ENCODE results near the gene SCD. TPM values are rescaled to one million over a fixed set of nuclear protein-coding genes. Genes with fewer than 3 reads are reported as not detected.
"Not testable (repeated sequence)": the region's sequence is repeated elsewhere in the genome, so short reads cannot be mapped to it uniquely, and the experiment has no call there.

SCD gene
- total and polyA plus RNA-seq, 4 donors, result 43.4 to 1,255 (median 234) TPM

DNA sequence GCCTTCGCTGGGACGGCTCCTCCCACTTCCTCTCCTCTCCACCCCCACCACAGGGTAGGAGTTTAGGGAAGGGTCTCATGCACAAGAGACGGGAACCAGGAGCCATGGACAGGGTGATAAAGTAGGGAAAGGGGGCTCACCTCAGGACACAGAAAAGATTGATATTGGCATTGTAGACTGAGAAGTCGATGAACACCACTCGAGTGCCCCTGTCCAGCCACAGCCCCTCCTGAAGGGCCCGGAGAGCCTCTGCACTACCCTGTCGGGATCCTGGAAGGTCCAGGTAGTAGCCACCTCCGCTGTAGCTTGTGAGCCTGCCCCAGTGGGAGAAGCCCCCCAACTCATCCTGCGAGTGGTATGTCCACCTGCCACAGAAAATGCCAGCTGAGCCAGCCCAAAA, 49.8 kb upstream of the SCD start:
- 80% methylated on average over 9 of the region's 9 CpGs for WGBS
- no peaks in the 10 kb centered on the region for H3K9me3 ChIP-seq (ENCODE audit: control insufficient read depth in 4 of 4, low read length in 3 of 4)
- no peak for DNase-seq (ENCODE audit: low spot score)
- H3K4me3 ChIP-seq (ENCODE audit: low read depth in 1 of 3, low read length in 3 of 3), result no peak overlapping the region
- no peaks in the 10 kb centered on the region for H3K36me3 ChIP-seq (ENCODE audit: control insufficient read depth in 4 of 4, insufficient read depth in 3 of 4, low read depth in 1 of 4, low read length in 3 of 4)
- TF ChIP-seq SP1 (IDR thresholded peaks at IDR 0.05) (no peak), RAD21 (IDR thresholded peaks at IDR 0.05) (no peak), NR2F2 (IDR thresholded peaks at IDR 0.05) (no peak), HNF4G (IDR thresholded peaks at IDR 0.05) (no peak), TAF1 (conservative IDR thresholded peaks at IDR 0.05) (no peak), FOXA1 (IDR thresholded peaks at IDR 0.05) (no peak)
- TF ChIP-seq, protein P1, sequence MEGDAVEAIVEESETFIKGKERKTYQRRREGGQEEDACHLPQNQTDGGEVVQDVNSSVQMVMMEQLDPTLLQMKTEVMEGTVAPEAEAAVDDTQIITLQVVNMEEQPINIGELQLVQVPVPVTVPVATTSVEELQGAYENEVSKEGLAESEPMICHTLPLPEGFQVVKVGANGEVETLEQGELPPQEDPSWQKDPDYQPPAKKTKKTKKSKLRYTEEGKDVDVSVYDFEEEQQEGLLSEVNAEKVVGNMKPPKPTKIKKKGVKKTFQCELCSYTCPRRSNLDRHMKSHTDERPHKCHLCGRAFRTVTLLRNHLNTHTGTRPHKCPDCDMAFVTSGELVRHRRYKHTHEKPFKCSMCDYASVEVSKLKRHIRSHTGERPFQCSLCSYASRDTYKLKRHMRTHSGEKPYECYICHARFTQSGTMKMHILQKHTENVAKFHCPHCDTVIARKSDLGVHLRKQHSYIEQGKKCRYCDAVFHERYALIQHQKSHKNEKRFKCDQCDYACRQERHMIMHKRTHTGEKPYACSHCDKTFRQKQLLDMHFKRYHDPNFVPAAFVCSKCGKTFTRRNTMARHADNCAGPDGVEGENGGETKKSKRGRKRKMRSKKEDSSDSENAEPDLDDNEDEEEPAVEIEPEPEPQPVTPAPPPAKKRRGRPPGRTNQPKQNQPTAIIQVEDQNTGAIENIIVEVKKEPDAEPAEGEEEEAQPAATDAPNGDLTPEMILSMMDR (IDR thresholded peaks at IDR 0.05; ENCODE audit: low read depth, low read length, missing input control), result no peak
- TF ChIP-seq, protein P2, sequence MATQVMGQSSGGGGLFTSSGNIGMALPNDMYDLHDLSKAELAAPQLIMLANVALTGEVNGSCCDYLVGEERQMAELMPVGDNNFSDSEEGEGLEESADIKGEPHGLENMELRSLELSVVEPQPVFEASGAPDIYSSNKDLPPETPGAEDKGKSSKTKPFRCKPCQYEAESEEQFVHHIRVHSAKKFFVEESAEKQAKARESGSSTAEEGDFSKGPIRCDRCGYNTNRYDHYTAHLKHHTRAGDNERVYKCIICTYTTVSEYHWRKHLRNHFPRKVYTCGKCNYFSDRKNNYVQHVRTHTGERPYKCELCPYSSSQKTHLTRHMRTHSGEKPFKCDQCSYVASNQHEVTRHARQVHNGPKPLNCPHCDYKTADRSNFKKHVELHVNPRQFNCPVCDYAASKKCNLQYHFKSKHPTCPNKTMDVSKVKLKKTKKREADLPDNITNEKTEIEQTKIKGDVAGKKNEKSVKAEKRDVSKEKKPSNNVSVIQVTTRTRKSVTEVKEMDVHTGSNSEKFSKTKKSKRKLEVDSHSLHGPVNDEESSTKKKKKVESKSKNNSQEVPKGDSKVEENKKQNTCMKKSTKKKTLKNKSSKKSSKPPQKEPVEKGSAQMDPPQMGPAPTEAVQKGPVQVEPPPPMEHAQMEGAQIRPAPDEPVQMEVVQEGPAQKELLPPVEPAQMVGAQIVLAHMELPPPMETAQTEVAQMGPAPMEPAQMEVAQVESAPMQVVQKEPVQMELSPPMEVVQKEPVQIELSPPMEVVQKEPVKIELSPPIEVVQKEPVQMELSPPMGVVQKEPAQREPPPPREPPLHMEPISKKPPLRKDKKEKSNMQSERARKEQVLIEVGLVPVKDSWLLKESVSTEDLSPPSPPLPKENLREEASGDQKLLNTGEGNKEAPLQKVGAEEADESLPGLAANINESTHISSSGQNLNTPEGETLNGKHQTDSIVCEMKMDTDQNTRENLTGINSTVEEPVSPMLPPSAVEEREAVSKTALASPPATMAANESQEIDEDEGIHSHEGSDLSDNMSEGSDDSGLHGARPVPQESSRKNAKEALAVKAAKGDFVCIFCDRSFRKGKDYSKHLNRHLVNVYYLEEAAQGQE (IDR thresholded peaks at IDR 0.05), result no peak
- no peak overlapping the region for H3K9ac ChIP-seq (ENCODE audit: low read depth in 1 of 2, low read length in 2 of 2)
- no peaks in the 10 kb centered on the region for H3K27me3 ChIP-seq (ENCODE audit: control insufficient read depth in 4 of 4, insufficient read depth in 4 of 4, low read length in 3 of 4)
- H3K27ac ChIP-seq (ENCODE audit: low read depth in 1 of 2, low read length in 2 of 2), result no peak overlapping the region
- peaks cover 0 to 15% (median 9%) of the 10 kb centered on the region in 4 donors for H3K4me1 ChIP-seq (ENCODE audit: control insufficient read depth in 4 of 4, insufficient read depth in 4 of 4, low read length in 3 of 4)

DNA sequence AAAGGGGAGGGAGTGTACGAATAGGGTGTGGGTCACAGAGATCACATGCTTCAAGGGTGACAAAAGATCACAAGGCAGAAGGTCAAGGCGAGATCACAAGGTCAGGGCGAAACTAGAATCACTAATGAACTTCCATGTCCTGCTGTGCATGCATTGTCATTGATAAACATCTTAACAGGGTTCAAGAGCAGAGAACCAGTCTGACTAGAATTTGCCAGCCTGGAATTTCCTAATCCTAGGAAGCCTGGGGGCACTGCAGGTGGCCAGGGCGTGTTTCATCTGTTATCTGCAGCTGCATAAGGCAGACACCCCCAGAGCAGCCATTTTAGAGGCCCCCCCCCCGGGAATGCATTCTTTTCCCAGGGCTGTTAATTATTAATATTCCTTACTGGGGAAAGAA, 45.9 kb upstream of the SCD start:
- not testable (repeated sequence) for H3K27me3 ChIP-seq (ENCODE audit: control insufficient read depth in 4 of 4, insufficient read depth in 4 of 4, low read length in 3 of 4); H3K27ac ChIP-seq (ENCODE audit: low read depth in 1 of 2, low read length in 2 of 2); H3K4me1 ChIP-seq (ENCODE audit: control insufficient read depth in 4 of 4, insufficient read depth in 4 of 4, low read length in 3 of 4); H3K9me3 ChIP-seq (ENCODE audit: control insufficient read depth in 4 of 4, low read length in 3 of 4); DNase-seq (ENCODE audit: low spot score); H3K9ac ChIP-seq (ENCODE audit: low read depth in 1 of 2, low read length in 2 of 2); H3K36me3 ChIP-seq (ENCODE audit: control insufficient read depth in 4 of 4, insufficient read depth in 3 of 4, low read depth in 1 of 4, low read length in 3 of 4); H3K4me3 ChIP-seq (ENCODE audit: low read depth in 1 of 3, low read length in 3 of 3)
- 73% methylated on average over 5 of the region's 5 CpGs for WGBS

DNA sequence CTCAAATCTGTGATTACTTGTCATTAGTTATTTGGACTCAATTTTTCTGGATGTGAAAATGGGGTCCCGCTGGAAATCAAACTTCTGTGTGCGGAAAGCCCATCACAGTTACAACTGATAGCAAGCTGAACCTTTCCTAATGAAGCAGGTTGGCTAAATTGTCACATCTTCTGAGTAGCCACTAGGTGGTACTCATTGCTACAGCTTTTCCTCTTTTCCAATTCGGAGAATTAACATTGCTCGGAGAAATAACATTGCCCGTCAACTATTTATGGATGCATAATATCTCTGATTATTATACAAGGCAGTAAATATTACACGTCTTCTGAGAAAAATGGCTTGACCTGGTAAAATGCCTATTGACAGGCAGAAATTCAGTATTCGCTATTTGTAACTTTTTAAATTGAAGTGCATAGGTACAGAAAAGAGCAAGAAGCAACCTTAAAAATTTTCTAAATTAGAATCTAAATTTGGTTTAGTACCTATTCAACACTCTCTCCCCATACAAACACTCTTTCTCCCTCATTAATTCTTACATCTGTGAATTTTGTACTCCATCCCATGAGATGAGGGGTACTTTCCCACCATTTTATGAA, 43.2 kb upstream of the SCD start:
- WGBS, result 22% methylated on average over 7 of the region's 7 CpGs
- H3K9ac ChIP-seq (ENCODE audit: low read depth in 1 of 2, low read length in 2 of 2), result no peak overlapping the region

More for the DNA sequence above, 43.2 kb upstream of the SCD start:
- no peak overlapping the region for H3K27ac ChIP-seq (ENCODE audit: low read depth in 1 of 2, low read length in 2 of 2)
- peaks cover 0 to 2% (median 0%) of the 10 kb centered on the region in 4 donors for H3K27me3 ChIP-seq (ENCODE audit: control insufficient read depth in 4 of 4, insufficient read depth in 4 of 4, low read length in 3 of 4)
- TF ChIP-seq FOXA1 (IDR thresholded peaks at IDR 0.05) (no peak), RXRA (IDR thresholded peaks at IDR 0.05) (no peak), TAF1 (conservative IDR thresholded peaks at IDR 0.05) (no peak), RAD21 (IDR thresholded peaks at IDR 0.05) (peak; percentile 79 to 85), HNF4A (conservative IDR thresholded peaks at IDR 0.05) (no peak), GABPA (IDR thresholded peaks at IDR 0.05 in 1 of 2, conservative IDR thresholded peaks at IDR 0.05 in 1 of 2) (no peak), EGR1 (IDR thresholded peaks at IDR 0.05; ENCODE audit: low read depth in 2 of 2) (no peak), FOXA2 (IDR thresholded peaks at IDR 0.05) (no peak)
- TF ChIP-seq, protein P1 (IDR thresholded peaks at IDR 0.05; ENCODE audit: low read depth, low read length, missing input control), result peak; percentile 56
- TF ChIP-seq, protein P3, sequence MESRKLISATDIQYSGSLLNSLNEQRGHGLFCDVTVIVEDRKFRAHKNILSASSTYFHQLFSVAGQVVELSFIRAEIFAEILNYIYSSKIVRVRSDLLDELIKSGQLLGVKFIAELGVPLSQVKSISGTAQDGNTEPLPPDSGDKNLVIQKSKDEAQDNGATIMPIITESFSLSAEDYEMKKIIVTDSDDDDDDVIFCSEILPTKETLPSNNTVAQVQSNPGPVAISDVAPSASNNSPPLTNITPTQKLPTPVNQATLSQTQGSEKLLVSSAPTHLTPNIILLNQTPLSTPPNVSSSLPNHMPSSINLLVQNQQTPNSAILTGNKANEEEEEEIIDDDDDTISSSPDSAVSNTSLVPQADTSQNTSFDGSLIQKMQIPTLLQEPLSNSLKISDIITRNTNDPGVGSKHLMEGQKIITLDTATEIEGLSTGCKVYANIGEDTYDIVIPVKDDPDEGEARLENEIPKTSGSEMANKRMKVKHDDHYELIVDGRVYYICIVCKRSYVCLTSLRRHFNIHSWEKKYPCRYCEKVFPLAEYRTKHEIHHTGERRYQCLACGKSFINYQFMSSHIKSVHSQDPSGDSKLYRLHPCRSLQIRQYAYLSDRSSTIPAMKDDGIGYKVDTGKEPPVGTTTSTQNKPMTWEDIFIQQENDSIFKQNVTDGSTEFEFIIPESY (IDR thresholded peaks at IDR 0.05), result no peak
- H3K4me3 ChIP-seq (ENCODE audit: low read depth in 1 of 3, low read length in 3 of 3), result no peak overlapping the region
- H3K4me1 ChIP-seq (ENCODE audit: control insufficient read depth in 4 of 4, insufficient read depth in 4 of 4, low read length in 3 of 4), result peaks cover 0 to 7% (median 5%) of the 10 kb centered on the region in 4 donors
- no peak for DNase-seq (ENCODE audit: low spot score)
- H3K9me3 ChIP-seq (ENCODE audit: control insufficient read depth in 4 of 4, low read length in 3 of 4), result no peaks in the 10 kb centered on the region
- H3K36me3 ChIP-seq (ENCODE audit: control insufficient read depth in 4 of 4, insufficient read depth in 3 of 4, low read depth in 1 of 4, low read length in 3 of 4), result no peaks in the 10 kb centered on the region
